Neural progenitor cell (in vitro differentiated cells): ENCODE data around the gene ZNF99.
"Not testable (repeated sequence)": the region's sequence is repeated elsewhere in the genome, so short reads cannot be mapped to it uniquely, and the experiment has no call there.

Experiments
- CTCF ChIP-seq: fragments of 200-600 bp; sonication (generic); IDR thresholded peaks from 2 replicates; pipeline ENCODE4 v1.5.1; 2017; ENCODE audit warnings: antibody characterized with exemption, mild to moderate bottlenecking
- EZH2 ChIP-seq: fragments of 200-600 bp; sonication (generic); IDR thresholded peaks from 2 replicates; pipeline ENCODE4 v1.6.1; 2017; ENCODE audit warnings: antibody characterized with exemption, mild to moderate bottlenecking, moderate library complexity
- EZH2phosphoT487 ChIP-seq: fragments of 200-600 bp; sonication (generic); IDR thresholded peaks from 2 replicates; pipeline ENCODE4 v1.6.1; 2017; ENCODE audit warnings: antibody characterized with exemption

GRCh38 chr19:22721533-22721932 is 62.4 kb downstream of the ZNF99 start:
- TF ChIP-seq CTCF, EZH2phosphoT487, EZH2: not testable (repeated sequence)
